ENCODE results near the gene TEPSIN. TPM values are rescaled to one million over a fixed set of nuclear protein-coding genes. Genes with fewer than 3 reads are reported as not detected.

Gene TEPSIN
- total RNA-seq, 1 experiment from 2014 or later = 19.8 TPM

- Histone ChIP-seq H3K27me3 (ENCODE audit: control insufficient read depth, insufficient read depth, low read length) (no peaks in the 10 kb centered on the region), H3K4me3 (ENCODE audit: insufficient read depth, low read depth, low read length) (no peak overlapping the region), H3K36me3 (replicated peaks; ENCODE audit: control insufficient read depth, insufficient read depth, low read length) (peaks cover 1% of the 10 kb centered on the region; the same call in 1 of the 2 replicates)
- no peak for DNase-seq
Observed at GRCh38 chr17:81277421-81277820, 38.6 kb upstream of the TEPSIN start.

GRCh38 chr17:81276781-81277180 lies 37.9 kb upstream of the TEPSIN start:
- Histone ChIP-seq H3K36me3 (replicated peaks; ENCODE audit: control insufficient read depth, insufficient read depth, low read length) (peaks cover 1% of the 10 kb centered on the region; the same call in 1 of the 2 replicates), H3K4me3 (ENCODE audit: insufficient read depth, low read depth, low read length) (no peak overlapping the region), H3K27me3 (ENCODE audit: control insufficient read depth, insufficient read depth, low read length) (no peaks in the 10 kb centered on the region)
- DNase-seq = no peak

- peaks cover 4% of the 10 kb centered on the region for H3K36me3 ChIP-seq (replicated peaks; ENCODE audit: control insufficient read depth, insufficient read depth, low read length)
- H3K4me3 ChIP-seq (ENCODE audit: insufficient read depth, low read depth, low read length) = no peak overlapping the region
- H3K27me3 ChIP-seq (ENCODE audit: control insufficient read depth, insufficient read depth, low read length) = no peaks in the 10 kb centered on the region
- DNase-seq = no peak
Observed at GRCh38 chr17:81274471-81274855, 35.6 kb upstream of the TEPSIN start.

- H3K4me3 ChIP-seq (ENCODE audit: insufficient read depth, low read depth, low read length) = no peak overlapping the region
- DNase-seq = no peak
- H3K36me3 ChIP-seq (replicated peaks; ENCODE audit: control insufficient read depth, insufficient read depth, low read length) = peaks cover 4% of the 10 kb centered on the region
- H3K27me3 ChIP-seq (ENCODE audit: control insufficient read depth, insufficient read depth, low read length) = no peaks in the 10 kb centered on the region
Observed at GRCh38 chr17:81273698-81274470, 35.0 kb upstream of the TEPSIN start.

- Histone ChIP-seq H3K27me3 (ENCODE audit: control insufficient read depth, insufficient read depth, low read length) (no peaks in the 10 kb centered on the region), H3K36me3 (replicated peaks; ENCODE audit: control insufficient read depth, insufficient read depth, low read length) (peaks cover 4% of the 10 kb centered on the region), H3K4me3 (ENCODE audit: insufficient read depth, low read depth, low read length) (no peak overlapping the region)
- DNase-seq = no peak
Observed at GRCh38 chr17:81272616-81273015, 33.8 kb upstream of the TEPSIN start.

- H3K4me3 ChIP-seq (ENCODE audit: insufficient read depth, low read depth, low read length) = no peak overlapping the region
- peaks cover 4% of the 10 kb centered on the region for H3K36me3 ChIP-seq (replicated peaks; ENCODE audit: control insufficient read depth, insufficient read depth, low read length)
Observed at GRCh38 chr17:81271226-81271625, 32.4 kb upstream of the TEPSIN start.

GRCh38 chr17:81270279-81270678 lies 31.4 kb upstream of the TEPSIN start:
- no peak for DNase-seq
- Histone ChIP-seq H3K4me3 (ENCODE audit: insufficient read depth, low read depth, low read length) (no peak overlapping the region), H3K36me3 (replicated peaks; ENCODE audit: control insufficient read depth, insufficient read depth, low read length) (peaks cover 3% of the 10 kb centered on the region; the same call in 1 of the 2 replicates), H3K27me3 (ENCODE audit: control insufficient read depth, insufficient read depth, low read length) (no peaks in the 10 kb centered on the region)

More at GRCh38 chr17:81271226-81271625, 32.4 kb upstream of the TEPSIN start:
- no peaks in the 10 kb centered on the region for H3K27me3 ChIP-seq (ENCODE audit: control insufficient read depth, insufficient read depth, low read length)
- no peak for DNase-seq

- peaks cover 3% of the 10 kb centered on the region for H3K36me3 ChIP-seq (replicated peaks; ENCODE audit: control insufficient read depth, insufficient read depth, low read length)
- H3K4me3 ChIP-seq (ENCODE audit: insufficient read depth, low read depth, low read length) = no peak overlapping the region
- H3K27me3 ChIP-seq (ENCODE audit: control insufficient read depth, insufficient read depth, low read length) = no peaks in the 10 kb centered on the region
- no peak for DNase-seq
Observed at GRCh38 chr17:81267390-81268067, 28.7 kb upstream of the TEPSIN start.

- Histone ChIP-seq H3K27me3 (ENCODE audit: control insufficient read depth, insufficient read depth, low read length) (no peaks in the 10 kb centered on the region), H3K4me3 (ENCODE audit: insufficient read depth, low read depth, low read length) (no peak overlapping the region), H3K36me3 (replicated peaks; ENCODE audit: control insufficient read depth, insufficient read depth, low read length) (peaks cover 3% of the 10 kb centered on the region)
- DNase-seq = no peak
Observed at GRCh38 chr17:81265576-81265975, 26.7 kb upstream of the TEPSIN start.

- H3K36me3 ChIP-seq (replicated peaks; ENCODE audit: control insufficient read depth, insufficient read depth, low read length) = peaks cover 2% of the 10 kb centered on the region
- no peak overlapping the region for H3K4me3 ChIP-seq (ENCODE audit: insufficient read depth, low read depth, low read length)
- no peak for DNase-seq
- H3K27me3 ChIP-seq (ENCODE audit: control insufficient read depth, insufficient read depth, low read length) = no peaks in the 10 kb centered on the region
Observed at GRCh38 chr17:81264640-81265039, 25.8 kb upstream of the TEPSIN start.

GRCh38 chr17:81263371-81264181 lies 24.7 kb upstream of the TEPSIN start:
- Histone ChIP-seq H3K36me3 (replicated peaks; ENCODE audit: control insufficient read depth, insufficient read depth, low read length) (peaks cover 2% of the 10 kb centered on the region), H3K4me3 (ENCODE audit: insufficient read depth, low read depth, low read length) (no peak overlapping the region), H3K27me3 (ENCODE audit: control insufficient read depth, insufficient read depth, low read length) (no peaks in the 10 kb centered on the region)
- DNase-seq = no peak

GRCh38 chr17:81261582-81262336 lies 22.9 kb upstream of the TEPSIN start:
- Histone ChIP-seq H3K27me3 (ENCODE audit: control insufficient read depth, insufficient read depth, low read length) (no peaks in the 10 kb centered on the region), H3K36me3 (replicated peaks; ENCODE audit: control insufficient read depth, insufficient read depth, low read length) (peaks cover 2% of the 10 kb centered on the region), H3K4me3 (ENCODE audit: insufficient read depth, low read depth, low read length) (no peak overlapping the region)
- no peak for DNase-seq

- H3K4me3 ChIP-seq (ENCODE audit: insufficient read depth, low read depth, low read length) = no peak overlapping the region
- DNase-seq = no peak
- H3K27me3 ChIP-seq (ENCODE audit: control insufficient read depth, insufficient read depth, low read length) = no peaks in the 10 kb centered on the region
- H3K36me3 ChIP-seq (replicated peaks; ENCODE audit: control insufficient read depth, insufficient read depth, low read length) = peaks cover 2% of the 10 kb centered on the region
Observed at GRCh38 chr17:81261096-81261495, 22.2 kb upstream of the TEPSIN start.

GRCh38 chr17:81260641-81261040 lies 21.8 kb upstream of the TEPSIN start:
- Histone ChIP-seq H3K27me3 (ENCODE audit: control insufficient read depth, insufficient read depth, low read length) (no peaks in the 10 kb centered on the region), H3K36me3 (replicated peaks; ENCODE audit: control insufficient read depth, insufficient read depth, low read length) (peaks cover 2% of the 10 kb centered on the region), H3K4me3 (ENCODE audit: insufficient read depth, low read depth, low read length) (no peak overlapping the region)
- no peak for DNase-seq

Data from H7 (cell line).